H1 (cell line): Measurements from ENCODE around the gene IFNA16. TPM values are rescaled to one million over a fixed set of nuclear protein-coding genes. Genes with fewer than 3 reads are reported as not detected.
"Not testable (repeated sequence)": the region's sequence is repeated elsewhere in the genome, so short reads cannot be mapped to it uniquely, and the experiment has no call there.

ENCODE experiments used
- CTCF ChIA-PET: fragments of 300-600 bp; sonication (Branson Sonifier 250); formaldehyde crosslinking; loops from one replicate; lab custom pipeline; 2021; ENCODE audit not compliant: partially characterized antibody; lab: Charles Lee
- POLR2A ChIA-PET: fragments of 300-600 bp; sonication (Branson Sonifier 250); formaldehyde crosslinking; loops from one replicate; lab custom pipeline; 2021; ENCODE audit warnings: inconsistent platforms; ENCODE audit not compliant: partially characterized antibody; lab: Charles Lee
- DNase-seq, 2 experiments: peaks; one replicate each; pipeline versions ENCODE4 v3.0.0 to v3.0.0-alpha.2; 2010 to 2022; ENCODE audit warnings: low spot score in 2 of 2, low read depth in 1 of 2, mixed read lengths in 1 of 2
- FAIRE-seq: peaks from 2 replicates; lab custom pipeline; 2011; peaks lifted over from hg19 to GRCh38; lab: Jason Lieb, UNC
- H2AFZ ChIP-seq: 2 replicates; pipeline ENCODE4 v1.8.1; 2012; ENCODE audit warnings: low read length, inconsistent platforms
- H2AK5ac ChIP-seq: 2 replicates; pipeline ENCODE4 v1.6.1; 2013; ENCODE audit warnings: low read depth, low read length
- H2BK120ac ChIP-seq: replicated peaks from 2 replicates; pipeline ENCODE3; 2013; ENCODE audit warnings: low read depth, low read length, inconsistent platforms
- H2BK12ac ChIP-seq: 2 replicates; pipeline ENCODE4 v1.6.1; 2013; ENCODE audit warnings: low read depth, low read length
- H2BK15ac ChIP-seq: 2 replicates; pipeline ENCODE4 v1.6.1; 2013; ENCODE audit warnings: low read length
- H2BK20ac ChIP-seq: 2 replicates; pipeline ENCODE4 v1.6.1; 2013; ENCODE audit warnings: low read length
- H2BK5ac ChIP-seq: 2 replicates; pipeline ENCODE4 v1.6.1; 2013; ENCODE audit warnings: low read depth, low read length
- H3K14ac ChIP-seq: 2 replicates; pipeline ENCODE4 v1.6.1; 2013; ENCODE audit warnings: inconsistent platforms; ENCODE audit not compliant: insufficient read length
- H3K18ac ChIP-seq: 2 replicates; pipeline ENCODE4 v1.6.1; 2013; ENCODE audit warnings: low read length; ENCODE audit errors: extremely low read depth
- H3K23ac ChIP-seq: 2 replicates; pipeline ENCODE4 v1.6.1; 2013; ENCODE audit warnings: inconsistent platforms; ENCODE audit not compliant: insufficient read length
- H3K23me2 ChIP-seq: 2 replicates; pipeline ENCODE4 v1.6.1; 2013; ENCODE audit warnings: low read depth, low read length
- H3K27ac ChIP-seq: 2 replicates; pipeline ENCODE4 v1.6.1; 2011; ENCODE audit warnings: low read depth, low read length, inconsistent platforms
- H3K27me3 ChIP-seq, 4 experiments: replicated peaks in 1 of 4; 1 replicate in 1 of 4; 2 replicates in 3 of 4; pipeline versions ENCODE4 v1.6.1 to v1.8.1; 2011 to 2013; ENCODE audit warnings: low read length in 3 of 4, mild to moderate bottlenecking in 3 of 4, inconsistent platforms in 2 of 4, mixed read lengths in 2 of 4, moderate library complexity in 1 of 4; ENCODE audit not compliant: control insufficient read depth in 3 of 4, insufficient read depth in 3 of 4; ENCODE audit errors: extremely low read depth in 1 of 4
- H3K36me3 ChIP-seq, 4 experiments: 2 replicates each; pipeline versions ENCODE4 v1.6.1 to v1.8.1; 2011 to 2013; ENCODE audit warnings: mild to moderate bottlenecking in 4 of 4, low read length in 3 of 4, moderate library complexity in 2 of 4, control low read depth in 1 of 4, inconsistent platforms in 1 of 4; ENCODE audit not compliant: insufficient read depth in 4 of 4, control insufficient read depth in 2 of 4
- H3K4ac ChIP-seq: replicated peaks from 2 replicates; pipeline ENCODE3; 2013; ENCODE audit warnings: low read length, low read depth, mixed read lengths, inconsistent platforms; ENCODE audit not compliant: insufficient read length
- H3K4me1 ChIP-seq, 4 experiments: replicated peaks in 1 of 4; 1 replicate in 1 of 4; 2 replicates in 3 of 4; pipeline versions ENCODE4 v1.6.1 to v1.8.1; 2011 to 2013; ENCODE audit warnings: low read length in 3 of 4, inconsistent platforms in 2 of 4, mixed read lengths in 1 of 4; ENCODE audit not compliant: insufficient read depth in 4 of 4, control insufficient read depth in 3 of 4
- H3K4me2 ChIP-seq, 2 experiments: 2 replicates each; pipeline versions ENCODE4 v1.6.1 to v1.8.1; 2011 to 2013; ENCODE audit warnings: low read depth in 2 of 2, low read length in 2 of 2, control low read depth in 1 of 2, inconsistent platforms in 1 of 2, mild to moderate bottlenecking in 1 of 2; ENCODE audit not compliant: insufficient read depth in 1 of 2
- H3K4me3 ChIP-seq, 4 experiments: fragments of 200-600, 300-600 bp in 1 of 4; sonication (generic), shearing (Covaris generic), sonication (Bioruptor Twin) in 1 of 4; 2 replicates each; pipeline versions ENCODE4 v1.5.1 to v1.8.1; 2011 to 2016; ENCODE audit warnings: low read length in 4 of 4, low read depth in 3 of 4, control low read depth in 2 of 4, inconsistent platforms in 2 of 4, mild to moderate bottlenecking in 2 of 4, mixed read lengths in 1 of 4, moderate library complexity in 1 of 4; ENCODE audit not compliant: insufficient read depth in 2 of 4; ENCODE audit errors: extremely low read depth in 1 of 4
- H3K56ac ChIP-seq: replicated peaks from 2 replicates; pipeline ENCODE3; 2013; ENCODE audit warnings: low read depth, mild to moderate bottlenecking, mixed read lengths, low read length, inconsistent platforms; ENCODE audit not compliant: insufficient read length
- H3K79me1 ChIP-seq: 2 replicates; pipeline ENCODE4 v1.6.1; 2013; ENCODE audit warnings: low read depth, low read length, control low read depth
- H3K79me2 ChIP-seq, 2 experiments: 2 replicates each; pipeline versions ENCODE4 v1.6.1 to v1.8.1; 2012 to 2013; ENCODE audit warnings: low read length in 2 of 2, mild to moderate bottlenecking in 2 of 2, inconsistent platforms in 1 of 2; ENCODE audit not compliant: insufficient read depth in 2 of 2, control insufficient read depth in 1 of 2
- H3K9ac ChIP-seq, 4 experiments: replicated peaks in 1 of 4; 1 replicate in 1 of 4; 2 replicates in 3 of 4; pipeline versions ENCODE4 v1.6.1 to v1.8.1; 2011 to 2013; ENCODE audit warnings: low read depth in 3 of 4, low read length in 3 of 4, control low read depth in 2 of 4, mild to moderate bottlenecking in 2 of 4, moderate library complexity in 2 of 4, inconsistent platforms in 1 of 4; ENCODE audit errors: extremely low read depth in 1 of 4
- H3K9me3 ChIP-seq, 2 experiments: 2 replicates each; pipeline versions ENCODE4 v1.6.1 to v1.8.1; 2012 to 2013; ENCODE audit warnings: mild to moderate bottlenecking in 2 of 2, moderate library complexity in 2 of 2, control low read depth in 1 of 2, inconsistent platforms in 1 of 2, low read depth in 1 of 2, low read length in 1 of 2, mixed read lengths in 1 of 2; ENCODE audit not compliant: insufficient read depth in 2 of 2
- H4K20me1 ChIP-seq, 2 experiments: replicated peaks in 1 of 2; 2 replicates each; pipeline versions ENCODE3 to v1.8.1; 2011 to 2013; ENCODE audit warnings: inconsistent platforms in 2 of 2, low read length in 2 of 2, mild to moderate bottlenecking in 1 of 2; ENCODE audit not compliant: insufficient read depth in 2 of 2, control insufficient read depth in 1 of 2
- H4K5ac ChIP-seq: 2 replicates; pipeline ENCODE4 v1.6.1; 2013; ENCODE audit warnings: low read length, low read depth, mixed read lengths, inconsistent platforms; ENCODE audit not compliant: insufficient read length
- H4K8ac ChIP-seq: 2 replicates; pipeline ENCODE4 v1.8.0; 2013; ENCODE audit warnings: mild to moderate bottlenecking, moderate library complexity, low read length, inconsistent platforms; ENCODE audit not compliant: insufficient read depth; ENCODE audit errors: extremely low read depth
- H4K91ac ChIP-seq: replicated peaks from 2 replicates; pipeline ENCODE3; 2013; ENCODE audit warnings: low read length, mixed read lengths, inconsistent platforms; ENCODE audit not compliant: insufficient read length
- BACH1 ChIP-seq: IDR thresholded peaks from 2 replicates; pipeline ENCODE4 v1.6.1; 2012; ENCODE audit warnings: low read length, improper control_type of control experiment
- WGBS, 2 experiments: shearing (Covaris generic) in 1 of 2; methylation state at CpG; one replicate each; pipeline versions ENCODE4 v1.1.6 to v1.1.7; 2013 to 2015; ENCODE audit warnings: low lambda C conversion rate in 2 of 2, mixed read lengths in 2 of 2, inconsistent platforms in 1 of 2, low coverage in 1 of 2, missing lambda C conversion rate in 1 of 2; ENCODE audit not compliant: insufficient replicate concordance in 2 of 2, insufficient coverage in 1 of 2, insufficient read length in 1 of 2; ENCODE audit errors: extremely low coverage in 1 of 2, missing lambda C conversion rate in 1 of 2; 5-methylcytosine and 5-hydroxymethylcytosine counted together
- polyA plus RNA-seq, 7 experiments: library from polyadenylated mRNA; depleted of rRNA in 3 of 7; stranded (reverse) in 5 of 7; unstranded in 2 of 7; fragments of >200 nt in 5 of 7; fragments of 200-250 nt in 2 of 7; gene quantifications; 1 replicate in 5 of 7; 2 replicates in 1 of 7; 4 replicates in 1 of 7; pipeline versions ENCODE4 v1.2.1 to v1.2.3, GENCODE V29; 2011 to 2013; ENCODE audit warnings: missing spikeins in 2 of 7, mixed read lengths in 2 of 7
- total RNA-seq: library from RNA; stranded (reverse); fragmentation: NEBNext Ultra II Directional; extraction: Animal tissue kit (Norgen Biotek cat#: 25700); gene quantifications from 2 replicates; pipeline ENCODE4 v1.2.1, GENCODE V29; 2021

The IFNA16 gene
- total and polyA plus RNA-seq, 2 of the 8 experiments (the other 6 are each of a cell fraction or from before 2014, with no cell fraction given), result not detected

GRCh38 chr9:21210311-21210710, 6.8 kb downstream of the IFNA16 start (continued):
- TF ChIP-seq BACH1, result no peak

- H3K23ac ChIP-seq, H3K27me3 ChIP-seq, H2BK5ac ChIP-seq, H2AFZ ChIP-seq, H4K5ac ChIP-seq, H4K91ac ChIP-seq, H2AK5ac ChIP-seq, FAIRE-seq, DNase-seq, POLR2A ChIA-PET, H4K20me1 ChIP-seq, H3K27ac ChIP-seq, H2BK12ac ChIP-seq, H2BK120ac ChIP-seq, H3K14ac ChIP-seq, H3K18ac ChIP-seq, H3K56ac ChIP-seq, H2BK15ac ChIP-seq, H3K36me3 ChIP-seq, H2BK20ac ChIP-seq, H3K4me2 ChIP-seq, H3K4me3 ChIP-seq, H4K8ac ChIP-seq, H3K79me2 ChIP-seq, H3K4ac ChIP-seq, H3K9ac ChIP-seq, H3K9me3 ChIP-seq, H3K23me2 ChIP-seq, H3K4me1 ChIP-seq, H3K79me1 ChIP-seq: not testable (repeated sequence)
- CTCF ChIA-PET, result interaction anchor here (2.1 kb wide), 1 partner anchor 24 kb away, joined by 4 read pairs; no protein-coding TSS in a partner anchor
- 99% methylated on average over 3 of the region's 3 CpGs; no CpG with 5 or more reads in 1 of the 2 experiments for WGBS, 2 experiments
These were observed 10.1 kb downstream of the IFNA16 start, which contains the start of gene IFNA10 for GRCh38 chr9:21207043-21207442. Gene IFNA10 (minus strand): TSS chr9:21207143. CDS start chr9:21207097, 46 bp downstream.
